CD4-positive, alpha-beta T cell (primary cell): ENCODE data around the gene HNRNPAB. TPM values are rescaled to one million over a fixed set of nuclear protein-coding genes. Genes with fewer than 3 reads are reported as not detected.
A peak's percentile ranks its signal among the peaks of the same experiment; 100 is the strongest.

Source experiments
- ATAC-seq: fragments of 200-7000 bp; cut with Tn5 transposase; one replicate; pipeline ENCODE4 v1.10.0; 2022; ENCODE audit warnings: mild to moderate bottlenecking; ENCODE audit not compliant: poor library complexity
- CTCF ChIA-PET: fragments of 350-600 bp; sonication (Branson Sonifier 250); formaldehyde crosslinking; loops from one replicate; lab custom pipeline; 2021; ENCODE audit warnings: antibody characterized with exemption, inconsistent platforms; lab: Charles Lee
- POLR2A ChIA-PET: fragments of 350-600 bp; sonication (Branson Sonifier 250); formaldehyde crosslinking; loops from one replicate; lab custom pipeline; 2021; ENCODE audit warnings: antibody characterized with exemption, inconsistent platforms; lab: Charles Lee
- DNase-seq, 14 experiments: peaks; one replicate each; pipeline ENCODE4 v3.0.0-alpha.2; 2013 to 2020; ENCODE audit warnings: mixed read lengths in 2 of 14
- H3K27ac ChIP-seq, 2 donors: one replicate each; pipeline versions ENCODE4 v1.5.1 to v1.7.0; 2013; ENCODE audit warnings: low read length in 2 of 2, low read depth in 1 of 2, mild to moderate bottlenecking in 1 of 2
- H3K27me3 ChIP-seq, 2 experiments: 1 replicate in 1 of 2; 2 replicates in 1 of 2; pipeline versions ENCODE4 v1.6.1 to v1.7.0; 2013; ENCODE audit warnings: low read length in 2 of 2, control low read depth in 1 of 2, mild to moderate bottlenecking in 1 of 2, moderate library complexity in 1 of 2; ENCODE audit not compliant: insufficient read depth in 2 of 2, control insufficient read depth in 1 of 2
- H3K36me3 ChIP-seq: one replicate; pipeline ENCODE4 v1.6.1; 2013; ENCODE audit warnings: low read length, control low read depth; ENCODE audit not compliant: insufficient read depth
- H3K4me1 ChIP-seq: one replicate; pipeline ENCODE4 v1.6.1; 2013; ENCODE audit warnings: low read length, control low read depth; ENCODE audit not compliant: insufficient read depth
- H3K4me3 ChIP-seq: one replicate; pipeline ENCODE4 v1.5.1; 2013; ENCODE audit warnings: mild to moderate bottlenecking, low read length, moderate library complexity
- H3K9me3 ChIP-seq, 2 experiments: 1 replicate in 1 of 2; 2 replicates in 1 of 2; pipeline versions ENCODE4 v1.6.1 to v1.7.0; 2013; ENCODE audit warnings: low read length in 2 of 2, mild to moderate bottlenecking in 2 of 2, control low read depth in 1 of 2, moderate library complexity in 1 of 2; ENCODE audit not compliant: control insufficient read depth in 1 of 2, insufficient read depth in 1 of 2
- H3K27ac Mint-ChIP-seq: one replicate; pipeline ENCODE4 v1.8.0; 2020; ENCODE audit warnings: mixed read lengths
- H3K27me3 Mint-ChIP-seq: one replicate; pipeline ENCODE4 v1.8.0; 2021; ENCODE audit warnings: mixed read lengths
- H3K36me3 Mint-ChIP-seq: one replicate; pipeline ENCODE4 v1.8.0; 2021; ENCODE audit warnings: low read depth, mixed read lengths
- H3K4me1 Mint-ChIP-seq: one replicate; pipeline ENCODE4 v1.8.0; 2021; ENCODE audit warnings: low read depth, mixed read lengths
- H3K4me3 Mint-ChIP-seq: one replicate; pipeline ENCODE4 v1.8.0; 2020; ENCODE audit warnings: mild to moderate bottlenecking, mixed read lengths
- H3K9me3 Mint-ChIP-seq: one replicate; pipeline ENCODE4 v1.8.0; 2020; ENCODE audit warnings: mixed read lengths
- CTCF ChIP-seq: fragments of 200-600 bp; IDR thresholded peaks from one replicate; pipeline ENCODE4 v1.8.0; 2022; ENCODE audit warnings: antibody characterized with exemption, mild to moderate bottlenecking
- intact Hi-C, 2 experiments: fragments of 100-400 bp; cut with DNase I in 1 of 2; cut with micrococcal nuclease in 1 of 2; formaldehyde crosslinking; loops; one replicate each; pipeline versions ENCODE4 v1.15.1 to v1.9.0; 2023 to 2025; cut with DNase I, micrococcal nuclease
- total RNA-seq, 174 experiments: library from RNA in 2 of 174; stranded (reverse) in 2 of 174; gene quantifications; one replicate each; pipeline ENCODE4 v1.2.3 and lab custom pipeline; 2021 to 2026

Gene HNRNPAB
- total RNA-seq, 2 experiments from 2014 or later = 63.6 to 68.9 TPM

- no peak for TF ChIP-seq CTCF
- Histone ChIP-seq H3K9me3 (no peaks in the 10 kb centered on the region), H3K27ac (no peak overlapping the region), H3K27me3 (no peaks in the 10 kb centered on the region), H3K36me3 (peaks cover 46% of the 10 kb centered on the region), H3K4me1 (peaks cover 74% of the 10 kb centered on the region), H3K4me3 (peak overlapping the region; percentile 94)
- Mint-ChIP-seq H3K27me3 (no peaks in the 10 kb centered on the region), H3K36me3 (peaks cover 58% of the 10 kb centered on the region), H3K4me1 (peaks cover 64% of the 10 kb centered on the region), H3K27ac (peak overlapping the region; percentile 76), H3K4me3 (peak overlapping the region; percentile 84), H3K9me3 (no peaks in the 10 kb centered on the region)
- DNase-seq (no peak), ATAC-seq (no peak)
- ChIA-PET CTCF (interaction anchor here (0.6 kb wide), 1 partner anchor 351 kb away, joined by 3 read pairs; no protein-coding TSS in a partner anchor), POLR2A (interaction anchor here (2.8 kb wide), 1 partner anchor 26 kb away, joined by 10 read pairs; the partner anchor contains the start of gene HNRNPAB)
- intact Hi-C loops = loop anchor here (10.0 kb wide), 2 partner anchors 354 to 1844 kb away; partner anchors contain the start of gene RNF130 (in 1 of the 2)
These were observed 26.7 kb downstream of the HNRNPAB start for GRCh38 chr5:178230879-178231538.

- ATAC-seq = no peak
- no peak for DNase-seq
- H3K27ac ChIP-seq = peak overlapping the region; percentile 81 to 85
- H3K4me1 ChIP-seq = peaks cover 80% of the 10 kb centered on the region
- Mint-ChIP-seq H3K4me3 (peak overlapping the region; percentile 84), H3K27ac (peak overlapping the region; percentile 76), H3K27me3 (no peaks in the 10 kb centered on the region), H3K36me3 (peaks cover 54% of the 10 kb centered on the region), H3K9me3 (no peaks in the 10 kb centered on the region), H3K4me1 (peaks cover 61% of the 10 kb centered on the region)
- ChIA-PET CTCF (no interaction called here), POLR2A (interaction anchor here (1.6 to 2.8 kb wide), 2 partner anchors 9 to 27 kb away, joined by 5 to 10 read pairs; partner anchors contain the start of gene HNRNPAB)
- no peak for TF ChIP-seq CTCF
- H3K9me3 ChIP-seq = no peaks in the 10 kb centered on the region
- intact Hi-C loops = loop anchor here (1.0 to 10.0 kb wide), 4 partner anchors 26 to 1843 kb away; partner anchors contain the start of genes CLK4 (in 1 of the 2) and RNF130 (in 1 of the 2)
- peak overlapping the region; percentile 94 for H3K4me3 ChIP-seq
- peaks cover 45% of the 10 kb centered on the region for H3K36me3 ChIP-seq
- no peaks in the 10 kb centered on the region for H3K27me3 ChIP-seq
These were observed 27.3 kb downstream of the HNRNPAB start for GRCh38 chr5:178231539-178232123.

GRCh38 chr5:178232124-178232919 is 28.0 kb downstream of the HNRNPAB start, which contains the start of gene PHYKPL:
TSS of gene PHYKPL (minus strand) at chr5:178232802. CDS start at chr5:178232550, 252 bp downstream.
- peak within 1 kb of the TSS; percentile 81 to 85 for H3K27ac ChIP-seq
- TF ChIP-seq CTCF = no peak
- H3K27me3 ChIP-seq = no peaks in the 10 kb centered on the region
- H3K4me1 ChIP-seq = peaks cover 85% of the 10 kb centered on the region
- H3K9me3 ChIP-seq = no peaks in the 10 kb centered on the region
- POLR2A ChIA-PET = interaction anchor here (0.7 to 2.8 kb wide), 5 partner anchors 9 to 1327 kb away, joined by 3 to 12 read pairs (median 5); partner anchors contain the start of gene HNRNPAB
- peaks cover 47% of the 10 kb centered on the region for H3K36me3 Mint-ChIP-seq
- peak; percentile 60 for ATAC-seq
- DNase-seq = peak; percentile 44 to 83 (median 64)
- no peaks in the 10 kb centered on the region for H3K9me3 Mint-ChIP-seq
- H3K4me3 Mint-ChIP-seq = peak within 1 kb of the TSS; percentile 90
- H3K27ac Mint-ChIP-seq = peak within 1 kb of the TSS; percentile 84
- CTCF ChIA-PET = interaction anchor here (1.3 kb wide), 1 partner anchor 112 kb away, joined by 3 read pairs; no protein-coding TSS in a partner anchor
- H3K4me1 Mint-ChIP-seq = peaks cover 54% of the 10 kb centered on the region
- no peaks in the 10 kb centered on the region for H3K27me3 Mint-ChIP-seq
- H3K4me3 ChIP-seq = peak within 1 kb of the TSS; percentile 94
- H3K36me3 ChIP-seq = peaks cover 38% of the 10 kb centered on the region
- intact Hi-C loops = loop anchor here (1.0 to 10.0 kb wide), 4 partner anchors 27 to 1842 kb away; partner anchors contain the start of genes CLK4 (in 1 of the 2) and RNF130 (in 1 of the 2)
